OCI-LY3 (cell line): ENCODE data around the gene GRID1.

Source experiments
- H2AFZ ChIP-seq: fragments of 200-600, 300-600 bp; shearing (Covaris generic); 2 replicates; pipeline ENCODE4 v1.6.0; 2014; ENCODE audit warnings: antibody characterized with exemption, low read depth, low read length
- H3K27ac ChIP-seq: fragments of 200-600, 300-600 bp; sonication (generic); 2 replicates; pipeline ENCODE4 v1.5.1; 2014; ENCODE audit warnings: mild to moderate bottlenecking, low read length, moderate library complexity, mixed read lengths
- H3K27me3 ChIP-seq: fragments of 200-600, 300-600 bp; sonication (generic); 2 replicates; pipeline ENCODE4 v1.6.1; 2014; ENCODE audit warnings: low read depth, low read length, mixed read lengths
- H3K36me3 ChIP-seq: fragments of 200-600, 300-600 bp; sonication (generic); replicated peaks from 2 replicates; pipeline ENCODE3; 2014; ENCODE audit warnings: low read depth, low read length, mixed read lengths
- H3K4me1 ChIP-seq: fragments of 300-600, 200-600 bp; sonication (generic); 2 replicates; pipeline ENCODE4 v1.6.1; 2014; ENCODE audit warnings: low read length, mixed read lengths
- H3K4me2 ChIP-seq: fragments of 200-600, 300-600 bp; sonication (generic); 2 replicates; pipeline ENCODE4 v1.6.1; 2014; ENCODE audit warnings: low read length, mixed read lengths
- H3K4me3 ChIP-seq: fragments of 300-600, 200-600 bp; sonication (generic); 2 replicates; pipeline ENCODE4 v1.5.1; 2014; ENCODE audit warnings: antibody characterized with exemption, mild to moderate bottlenecking, low read length, moderate library complexity
- H3K79me2 ChIP-seq: fragments of 300-600, 200-600 bp; shearing (Covaris generic); 2 replicates; pipeline ENCODE4 v1.6.1; 2014; ENCODE audit warnings: mild to moderate bottlenecking, low read length, mixed read lengths
- H3K9ac ChIP-seq: fragments of 300-600, 200-600 bp; shearing (Covaris generic); 2 replicates; pipeline ENCODE4 v1.6.0; 2014; ENCODE audit warnings: mild to moderate bottlenecking, low read length, moderate library complexity
- H3K9me3 ChIP-seq: fragments of 200-600, 300-600 bp; shearing (Covaris generic); 2 replicates; pipeline ENCODE4 v1.6.1; 2014; ENCODE audit warnings: low read length, mixed read lengths; ENCODE audit not compliant: insufficient read depth
- H4K20me1 ChIP-seq: fragments of 200-600, 300-600 bp; sonication (generic); 2 replicates; pipeline ENCODE4 v1.6.1; 2016; ENCODE audit warnings: low read length, mixed read lengths; ENCODE audit not compliant: insufficient read depth
- EZH2phosphoT487 ChIP-seq: fragments of 200-600 bp; shearing (Covaris generic); IDR thresholded peaks from 2 replicates; pipeline ENCODE4 v1.6.1; 2018; ENCODE audit warnings: antibody characterized with exemption, mixed run types, low read depth
- TF ChIP-seq, protein P1 (sequence below): fragments of 200-600, 300-600 bp; sonication (generic); IDR thresholded peaks from 2 replicates; pipeline ENCODE4 v1.5.1; 2014; ENCODE audit warnings: antibody characterized with exemption, low read length, low read depth

Gene GRID1

DNA sequence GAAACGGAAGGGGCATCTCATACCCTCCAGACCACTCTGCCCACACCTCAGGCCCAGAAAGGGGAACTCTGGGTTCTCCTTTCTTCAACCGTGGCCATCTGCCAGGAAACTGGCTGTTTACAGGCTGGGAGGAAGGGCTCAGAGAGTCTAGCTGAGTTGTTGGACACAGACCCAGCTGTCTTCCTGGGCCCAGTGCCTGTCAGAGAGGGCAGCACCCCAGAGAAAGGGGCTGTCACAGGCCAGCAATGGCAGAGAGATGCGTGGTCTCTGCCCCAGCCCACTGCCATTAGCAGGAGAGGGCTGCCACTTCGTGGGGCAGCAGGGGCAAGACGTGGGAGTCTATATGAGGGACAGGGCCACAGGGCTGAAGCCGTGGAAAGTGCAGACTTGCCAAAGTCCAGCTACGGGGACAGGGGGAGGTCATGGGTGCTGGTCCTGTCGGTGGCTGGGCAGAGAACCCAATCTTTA is 11.0 kb downstream of the GRID1 start:
- H2AFZ ChIP-seq = no peak overlapping the region
- H3K79me2 ChIP-seq = no peaks in the 10 kb centered on the region
- no peak overlapping the region for H3K4me2 ChIP-seq
- no peak overlapping the region for H3K27ac ChIP-seq
- no peaks in the 10 kb centered on the region for H4K20me1 ChIP-seq
- H3K9me3 ChIP-seq = no peaks in the 10 kb centered on the region
- no peak for TF ChIP-seq EZH2phosphoT487
- TF ChIP-seq, protein P1, sequence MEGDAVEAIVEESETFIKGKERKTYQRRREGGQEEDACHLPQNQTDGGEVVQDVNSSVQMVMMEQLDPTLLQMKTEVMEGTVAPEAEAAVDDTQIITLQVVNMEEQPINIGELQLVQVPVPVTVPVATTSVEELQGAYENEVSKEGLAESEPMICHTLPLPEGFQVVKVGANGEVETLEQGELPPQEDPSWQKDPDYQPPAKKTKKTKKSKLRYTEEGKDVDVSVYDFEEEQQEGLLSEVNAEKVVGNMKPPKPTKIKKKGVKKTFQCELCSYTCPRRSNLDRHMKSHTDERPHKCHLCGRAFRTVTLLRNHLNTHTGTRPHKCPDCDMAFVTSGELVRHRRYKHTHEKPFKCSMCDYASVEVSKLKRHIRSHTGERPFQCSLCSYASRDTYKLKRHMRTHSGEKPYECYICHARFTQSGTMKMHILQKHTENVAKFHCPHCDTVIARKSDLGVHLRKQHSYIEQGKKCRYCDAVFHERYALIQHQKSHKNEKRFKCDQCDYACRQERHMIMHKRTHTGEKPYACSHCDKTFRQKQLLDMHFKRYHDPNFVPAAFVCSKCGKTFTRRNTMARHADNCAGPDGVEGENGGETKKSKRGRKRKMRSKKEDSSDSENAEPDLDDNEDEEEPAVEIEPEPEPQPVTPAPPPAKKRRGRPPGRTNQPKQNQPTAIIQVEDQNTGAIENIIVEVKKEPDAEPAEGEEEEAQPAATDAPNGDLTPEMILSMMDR = no peak
- H3K4me1 ChIP-seq = peaks cover 10% of the 10 kb centered on the region
- no peak overlapping the region for H3K4me3 ChIP-seq
- H3K36me3 ChIP-seq = no peaks in the 10 kb centered on the region
- no peak overlapping the region for H3K9ac ChIP-seq
- H3K27me3 ChIP-seq = no peaks in the 10 kb centered on the region

DNA sequence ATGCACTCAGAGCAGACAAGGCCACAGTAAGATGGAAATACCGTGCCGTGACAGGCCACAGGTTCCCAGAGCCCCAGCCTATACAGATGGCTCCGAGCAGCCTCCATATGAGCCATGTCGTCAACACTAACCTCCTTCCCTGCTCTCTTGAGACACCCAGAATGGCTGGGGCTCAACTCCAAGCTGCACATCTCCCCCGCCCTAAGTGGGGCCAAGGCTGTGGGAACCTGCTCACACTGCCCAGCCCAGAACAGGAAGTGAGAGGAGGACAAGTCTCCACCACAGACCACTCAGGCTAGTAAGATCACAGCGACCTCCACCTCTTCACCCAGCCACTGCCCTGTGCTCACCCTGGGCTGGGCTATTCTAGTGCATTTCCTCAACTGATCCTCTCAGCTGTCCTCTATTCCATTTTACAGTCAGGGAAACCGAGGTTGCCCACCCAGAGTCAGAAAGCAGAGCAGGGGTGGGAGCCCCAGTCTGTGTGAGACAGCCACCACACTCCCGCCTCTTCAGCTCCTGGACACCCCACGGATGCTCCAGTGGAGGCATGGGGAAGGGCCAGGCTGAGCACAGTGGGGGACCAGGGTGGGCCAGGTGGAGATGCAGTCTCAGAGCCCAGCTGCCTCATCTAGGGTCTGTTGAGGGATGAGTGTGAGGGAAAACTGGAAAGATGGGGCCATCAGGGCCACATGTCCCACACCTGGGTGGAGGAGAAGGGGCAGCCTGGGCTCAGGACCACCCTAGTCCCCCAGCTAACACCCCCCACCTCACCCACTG is 11.6 kb downstream of the GRID1 start:
- H3K27ac ChIP-seq = no peak overlapping the region
- no peaks in the 10 kb centered on the region for H3K79me2 ChIP-seq
- no peak overlapping the region for H3K4me2 ChIP-seq
- no peak overlapping the region for H3K9ac ChIP-seq
- no peaks in the 10 kb centered on the region for H3K9me3 ChIP-seq
- H3K36me3 ChIP-seq = no peaks in the 10 kb centered on the region
- no peak overlapping the region for H3K4me3 ChIP-seq
- H2AFZ ChIP-seq = no peak overlapping the region
- peaks cover 7% of the 10 kb centered on the region for H3K4me1 ChIP-seq
- no peaks in the 10 kb centered on the region for H3K27me3 ChIP-seq
- no peaks in the 10 kb centered on the region for H4K20me1 ChIP-seq
- no peak for TF ChIP-seq EZH2phosphoT487
- TF ChIP-seq, protein P1 = no peak

DNA sequence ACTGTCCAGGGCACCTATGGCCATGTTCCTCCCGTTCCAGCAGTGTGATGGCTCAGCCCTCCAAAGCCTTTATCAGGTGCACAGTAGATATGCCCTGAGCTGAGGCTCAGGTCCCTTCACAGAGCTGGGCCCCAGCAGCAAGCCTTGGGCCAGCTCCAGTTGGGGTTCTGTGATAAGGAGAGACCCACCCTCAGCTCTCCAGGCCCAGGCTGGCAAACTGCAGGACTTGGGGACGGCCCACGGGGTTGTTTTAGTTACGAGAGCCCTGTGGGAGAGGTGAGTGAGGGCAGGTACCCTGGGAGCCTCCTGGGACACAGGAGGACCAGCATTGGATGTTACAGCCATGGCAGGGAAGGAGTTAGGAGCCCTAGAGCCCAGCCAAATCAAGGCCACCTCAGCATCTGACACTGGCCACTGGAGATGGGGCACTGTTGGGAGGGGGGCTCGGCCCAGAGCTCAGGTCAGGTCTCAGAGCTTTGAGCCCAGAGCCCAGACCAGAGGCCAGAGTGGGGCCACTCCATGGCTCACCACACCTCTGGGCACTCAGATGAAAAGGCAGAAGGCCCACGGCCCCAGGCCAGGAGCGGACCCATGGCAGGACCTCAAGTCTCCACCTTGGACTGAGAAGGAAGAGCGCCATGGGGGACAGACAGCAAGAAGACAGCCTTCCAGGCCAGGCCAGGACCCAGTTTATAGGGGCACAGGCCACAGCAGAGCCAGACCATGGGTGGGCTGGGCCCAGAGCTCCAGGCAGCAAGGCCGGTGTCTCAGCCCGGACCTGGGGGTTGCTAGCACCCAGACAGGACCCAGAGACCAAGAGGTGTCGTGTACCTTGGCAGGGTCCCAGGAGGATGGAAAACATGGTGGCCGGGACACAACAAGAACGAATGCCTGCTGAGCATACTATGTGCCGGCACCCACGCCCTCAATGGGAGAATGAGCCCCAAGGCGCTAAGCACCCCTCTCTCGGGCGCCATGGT is 12.8 kb downstream of the GRID1 start:
- no peak overlapping the region for H3K9ac ChIP-seq
- TF ChIP-seq, protein P1 = no peak
- TF ChIP-seq EZH2phosphoT487 = no peak
- H3K36me3 ChIP-seq = no peaks in the 10 kb centered on the region
- peaks cover 7% of the 10 kb centered on the region for H3K4me1 ChIP-seq
- no peak overlapping the region for H3K27ac ChIP-seq
- H3K4me3 ChIP-seq = no peak overlapping the region
- no peaks in the 10 kb centered on the region for H3K27me3 ChIP-seq
- no peaks in the 10 kb centered on the region for H3K79me2 ChIP-seq
- no peak overlapping the region for H3K4me2 ChIP-seq
- no peaks in the 10 kb centered on the region for H3K9me3 ChIP-seq
- H4K20me1 ChIP-seq = no peaks in the 10 kb centered on the region
- no peak overlapping the region for H2AFZ ChIP-seq

DNA sequence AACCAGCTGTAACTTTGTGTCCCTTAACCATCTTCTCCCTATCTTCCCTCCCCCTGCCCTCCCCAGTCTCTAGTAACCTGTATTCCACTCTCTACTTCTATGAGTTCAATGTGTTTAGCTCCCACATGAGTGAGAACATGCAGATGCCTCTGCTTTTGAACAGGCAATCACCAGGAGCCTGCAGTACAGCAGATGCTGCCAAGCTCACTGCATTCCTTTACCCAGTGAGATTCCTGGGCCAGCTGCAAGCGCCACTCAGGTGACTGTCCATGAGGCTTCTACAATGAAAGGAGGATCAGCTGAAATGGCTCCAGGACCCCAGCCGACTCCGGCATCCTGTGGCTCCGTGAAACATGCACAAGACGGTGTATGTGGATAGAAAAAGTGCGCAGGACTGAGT is 15.7 kb downstream of the GRID1 start:
- no peaks in the 10 kb centered on the region for H3K36me3 ChIP-seq
- TF ChIP-seq, protein P1 = no peak
- TF ChIP-seq EZH2phosphoT487 = no peak
- no peak overlapping the region for H3K4me3 ChIP-seq
- peaks cover 7% of the 10 kb centered on the region for H3K4me1 ChIP-seq
- no peak overlapping the region for H3K9ac ChIP-seq
- no peaks in the 10 kb centered on the region for H3K27me3 ChIP-seq
- H3K79me2 ChIP-seq = no peaks in the 10 kb centered on the region
- no peaks in the 10 kb centered on the region for H4K20me1 ChIP-seq
- no peak overlapping the region for H2AFZ ChIP-seq
- H3K27ac ChIP-seq = no peak overlapping the region
- no peaks in the 10 kb centered on the region for H3K9me3 ChIP-seq
- H3K4me2 ChIP-seq = no peak overlapping the region
